GM18519 (cell line): ENCODE results near the gene SLX4IP.

Experiments used
- ATAC-seq: cut with Tn5 transposase; IDR thresholded peaks from one replicate; pipeline ENCODE4 v1.9.1; 2021; ENCODE audit warnings: mild to moderate bottlenecking, moderate library complexity; ENCODE audit not compliant: unreplicated experiment, low FRiP score

Gene SLX4IP

GRCh38 chr20:10670501-10671220, 235.6 kb downstream of the SLX4IP start:
- peak; percentile 24 for ATAC-seq

DNA sequence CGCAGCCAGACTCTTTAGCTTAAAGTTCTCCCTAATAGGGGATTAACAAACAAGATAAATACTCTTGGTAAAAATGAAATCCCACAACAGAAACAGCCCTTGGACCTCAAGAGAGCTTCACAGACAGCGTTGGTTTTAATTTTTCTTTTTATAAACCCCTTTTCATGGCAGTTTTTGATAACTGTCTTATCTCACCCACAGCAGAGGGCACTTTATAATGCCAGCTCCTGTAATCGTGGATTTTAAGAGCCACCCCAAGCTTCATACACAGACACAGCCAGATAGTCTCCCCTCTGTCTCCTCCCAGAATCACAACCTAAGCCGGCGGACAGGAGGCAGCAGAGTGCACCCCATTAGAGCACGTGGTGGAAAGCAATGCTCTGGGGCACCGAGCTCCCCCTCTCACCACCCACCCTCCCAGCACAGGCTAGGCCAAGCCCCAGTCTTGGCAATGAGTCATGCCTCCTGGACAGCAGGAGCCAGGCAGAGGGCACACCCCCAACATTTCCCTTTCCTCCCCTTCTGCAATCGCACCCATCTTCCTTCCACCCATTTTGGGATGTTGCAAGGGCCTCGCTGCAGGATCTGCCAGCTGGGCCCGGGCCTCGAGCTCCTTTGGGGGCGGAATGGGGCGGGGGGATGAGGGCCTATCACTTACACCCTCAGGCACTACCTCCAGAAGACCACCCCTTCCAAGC, 236.3 kb downstream of the SLX4IP start:
- ATAC-seq = peak; percentile 29

GRCh38 chr20:10671919-10672623, 237.0 kb downstream of the SLX4IP start:
- no peak for ATAC-seq

GRCh38 chr20:10672624-10673127, 237.6 kb downstream of the SLX4IP start:
- ATAC-seq = no peak

- no peak for ATAC-seq
Observed at GRCh38 chr20:10673176-10673841, 238.2 kb downstream of the SLX4IP start.

DNA sequence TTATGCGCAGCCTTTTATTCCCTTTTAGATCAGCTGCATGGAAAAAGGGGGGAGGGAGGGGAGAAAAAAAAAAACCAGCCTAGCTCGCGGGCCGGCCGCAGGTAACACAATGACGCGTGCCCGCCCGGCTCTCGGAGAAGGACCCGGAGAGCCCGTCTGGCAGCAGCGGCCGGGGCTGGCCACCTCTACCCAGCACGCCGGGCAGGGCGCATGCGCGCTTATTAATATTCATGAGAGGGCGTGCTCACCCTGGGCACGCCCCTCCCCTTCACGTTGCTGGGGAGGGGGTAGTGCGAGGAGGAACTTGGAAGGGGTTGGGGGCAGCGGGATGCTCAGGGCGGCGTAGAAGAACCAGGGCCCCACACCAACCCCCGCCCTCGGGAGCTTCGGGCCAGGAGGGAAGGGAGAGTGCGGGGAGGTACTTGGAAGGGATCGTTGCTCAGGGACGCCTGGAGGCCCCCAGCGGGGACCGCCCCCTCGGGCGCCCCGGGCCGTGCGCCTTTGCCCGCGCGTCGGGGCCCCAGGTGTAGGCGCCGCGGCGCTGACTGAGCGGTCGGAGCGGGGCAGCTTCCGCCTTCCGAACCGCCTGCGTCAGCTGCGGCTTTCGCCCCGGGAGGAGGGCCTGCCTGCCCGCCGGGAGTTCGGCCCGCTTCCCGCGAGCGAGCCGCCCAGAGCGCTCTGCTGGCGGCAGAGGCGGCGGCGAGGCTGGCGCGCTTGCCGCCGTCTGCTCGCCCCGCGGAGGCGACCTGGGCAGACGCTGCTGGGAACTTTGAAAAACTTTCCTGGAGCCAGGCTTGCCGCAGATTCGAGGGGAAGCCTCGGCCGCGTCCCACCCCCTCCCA, 239.0 kb downstream of the SLX4IP start, which contains the start of gene JAG1:
JAG1 (minus strand) TSS at position 158 of the 842 bp plus-strand sequence. CDS start 469 bp downstream, outside the sequence.
- peak; percentile 38 for ATAC-seq

DNA sequence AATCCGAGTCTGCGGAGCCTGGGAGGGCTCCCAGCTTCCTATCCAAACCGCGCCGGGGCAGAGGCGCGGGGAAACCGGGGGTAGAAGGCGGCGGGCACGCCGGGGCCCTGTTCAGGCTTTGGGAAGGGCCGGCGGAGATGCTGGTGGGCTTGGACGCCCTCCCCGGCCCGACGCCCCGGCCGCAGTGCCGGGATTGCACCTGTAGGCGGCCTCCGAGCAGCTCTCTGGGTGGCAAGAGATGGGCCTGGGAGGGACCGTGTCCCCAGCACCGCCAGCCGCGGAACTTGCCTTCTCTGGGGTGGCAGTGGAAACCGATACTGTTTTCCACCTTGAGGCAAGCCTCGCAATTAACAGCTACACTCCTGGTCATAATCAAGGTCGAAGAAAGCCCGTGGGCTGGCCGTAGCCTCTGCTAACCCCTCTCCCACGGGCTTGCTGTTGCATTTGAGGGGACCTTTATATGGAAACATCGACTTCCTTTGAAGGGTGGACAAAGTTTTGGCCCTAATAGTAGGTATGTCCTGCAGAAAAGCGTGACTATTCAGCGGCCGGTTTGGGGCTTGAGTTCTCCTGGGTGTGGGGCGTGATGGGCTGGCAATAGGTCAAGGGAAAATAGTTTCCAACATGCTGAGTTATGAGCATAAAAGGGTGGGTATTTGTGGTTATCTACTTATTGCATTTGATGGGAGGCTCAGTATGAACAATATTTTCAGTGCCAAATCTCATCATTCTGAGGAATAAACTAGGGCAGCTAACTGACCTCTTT, 239.8 kb downstream of the SLX4IP start:
- ATAC-seq = peak; percentile 41

GRCh38 chr20:10675450-10675848, 240.3 kb downstream of the SLX4IP start:
- ATAC-seq = no peak

GRCh38 chr20:10676518-10676917, 241.4 kb downstream of the SLX4IP start:
- ATAC-seq = no peak
